ENCODE data around the gene ARHGAP15. TPM values are rescaled to one million over a fixed set of nuclear protein-coding genes. Genes with fewer than 3 reads are reported as not detected.

ARHGAP15 gene
- total and polyA plus RNA-seq, 2 experiments from 2014 or later = 0.26 TPM; not detected in 1

- TF ChIP-seq REST (IDR thresholded peaks at IDR 0.05; ENCODE audit: unreplicated experiment) = no peak
- TF ChIP-seq ZNF114 (CRISPR knock-in tag; IDR thresholded peaks at IDR 0.05) = no peak
- no peak for TF ChIP-seq NANOG (IDR thresholded peaks at IDR 0.05; ENCODE audit: borderline replicate concordance)
- TF ChIP-seq CTCF (conservative IDR thresholded peaks at IDR 0.05; ENCODE audit: low read depth in 2 of 2) = no peak
- no peak for TF ChIP-seq EZH2phosphoT487 (IDR thresholded peaks at IDR 0.05; ENCODE audit: unreplicated experiment)
- TF ChIP-seq CREB1 (CRISPR knock-in tag; IDR thresholded peaks at IDR 0.05; ENCODE audit: low read depth) = no peak
- Histone ChIP-seq H4K20me1 (replicated peaks; ENCODE audit: insufficient read depth) (no peaks in the 10 kb centered on the region), H3K4me2 (no peak overlapping the region), H3K4me3 (no peak overlapping the region), H3K36me3 (ENCODE audit: insufficient read depth) (no peaks in the 10 kb centered on the region), H3K27ac (ENCODE audit: low read depth) (no peak overlapping the region), H3K79me2 (replicated peaks; ENCODE audit: insufficient read depth) (no peaks in the 10 kb centered on the region), H3K9me2 (ENCODE audit: insufficient read depth) (0 out of 2 replicates have a peak, but pooled peaks cover 3% of the 10 kb centered on the region), H3K4me1 (ENCODE audit: insufficient read depth) (no peaks in the 10 kb centered on the region), H2AFZ (no peak overlapping the region), H3K27me3 (ENCODE audit: insufficient read depth) (no peaks in the 10 kb centered on the region), H3F3A (replicated peaks; ENCODE audit: low read depth) (no peaks in the 10 kb centered on the region)
- Mint-ChIP-seq H3K9me3 (no peaks in the 10 kb centered on the region), H3K4me1 (no peaks in the 10 kb centered on the region), H3K36me3 (ENCODE audit: low read depth) (no peaks in the 10 kb centered on the region), H3K27ac (no peak overlapping the region), H3K27me3 (ENCODE audit: insufficient read depth, low read depth, poor library complexity) (peaks cover 2% of the 10 kb centered on the region), H3K4me3 (no peak overlapping the region)
- ATAC-seq (no peak), DNase-seq (ENCODE audit: low spot score) (no peak)
These were observed 374.1 kb downstream of the ARHGAP15 start for GRCh38 chr2:143503280-143503679.

- no peak overlapping the region for H2AFZ ChIP-seq
- DNase-seq (ENCODE audit: low spot score) (no peak), ATAC-seq (no peak)
- H3K79me2 ChIP-seq (replicated peaks; ENCODE audit: insufficient read depth) = no peaks in the 10 kb centered on the region
- Mint-ChIP-seq H3K27ac (no peak overlapping the region), H3K9me3 (no peaks in the 10 kb centered on the region), H3K4me1 (no peaks in the 10 kb centered on the region), H3K27me3 (ENCODE audit: insufficient read depth, low read depth, poor library complexity) (peaks cover 2% of the 10 kb centered on the region), H3K4me3 (no peak overlapping the region), H3K36me3 (ENCODE audit: low read depth) (no peaks in the 10 kb centered on the region)
- no peaks in the 10 kb centered on the region for H3K4me1 ChIP-seq (ENCODE audit: insufficient read depth)
- no peaks in the 10 kb centered on the region for H3K36me3 ChIP-seq (ENCODE audit: insufficient read depth)
- no peak overlapping the region for H3K27ac ChIP-seq (ENCODE audit: low read depth)
- no peak overlapping the region for H3K4me2 ChIP-seq
- H4K20me1 ChIP-seq (replicated peaks; ENCODE audit: insufficient read depth) = no peaks in the 10 kb centered on the region
- 0 out of 2 replicates have a peak, but pooled peaks cover 3% of the 10 kb centered on the region for H3K9me2 ChIP-seq (ENCODE audit: insufficient read depth)
- H3F3A ChIP-seq (replicated peaks; ENCODE audit: low read depth) = no peaks in the 10 kb centered on the region
- H3K27me3 ChIP-seq (ENCODE audit: insufficient read depth) = no peaks in the 10 kb centered on the region
- no peak overlapping the region for H3K4me3 ChIP-seq
- TF ChIP-seq ZNF462 (CRISPR knock-in tag; IDR thresholded peaks at IDR 0.05) (no peak), ZNF114 (CRISPR knock-in tag; IDR thresholded peaks at IDR 0.05) (no peak), CTCF (conservative IDR thresholded peaks at IDR 0.05; ENCODE audit: low read depth in 2 of 2) (no peak)
These were observed 375.2 kb downstream of the ARHGAP15 start for GRCh38 chr2:143504397-143504796.

Measured in GM23338 (cell line).